Measurements from ENCODE around the gene GID8.
"Not testable (repeated sequence)": the region's sequence is repeated elsewhere in the genome, so short reads cannot be mapped to it uniquely, and the experiment has no call there.

GID8 gene

GRCh38 chr20:62959101-62959971 lies 21.4 kb downstream of the GID8 start:
- DNase-seq: no peak

- DNase-seq: no peak
Measured at GRCh38 chr20:62959998-62960436, 22.1 kb downstream of the GID8 start.

- DNase-seq: not testable (repeated sequence)
Measured at GRCh38 chr20:62960446-62961309, 22.7 kb downstream of the GID8 start.

- DNase-seq: no peak
Measured at GRCh38 chr20:62961310-62961783, 23.4 kb downstream of the GID8 start.

- no peak for DNase-seq
Measured at GRCh38 chr20:62961799-62962198, 23.9 kb downstream of the GID8 start.

- DNase-seq: no peak
Measured at GRCh38 chr20:62962221-62962879, 24.4 kb downstream of the GID8 start.

- DNase-seq: no peak
Measured at GRCh38 chr20:62962891-62963613, 25.1 kb downstream of the GID8 start.

- DNase-seq: no peak
Measured at GRCh38 chr20:62963614-62964397, 25.9 kb downstream of the GID8 start.

- no peak for DNase-seq
Measured at GRCh38 chr20:62964700-62965099, 26.8 kb downstream of the GID8 start.

GRCh38 chr20:62965363-62965771 lies 27.4 kb downstream of the GID8 start:
- no peak for DNase-seq

- DNase-seq: no peak
Measured at GRCh38 chr20:62966212-62967148, 28.5 kb downstream of the GID8 start.

- no peak for DNase-seq
Measured at GRCh38 chr20:62967149-62967501, 29.2 kb downstream of the GID8 start.

- DNase-seq: no peak
Measured at GRCh38 chr20:62967628-62968351, 29.8 kb downstream of the GID8 start.

GRCh38 chr20:62968378-62969178 lies 30.6 kb downstream of the GID8 start:
- DNase-seq: no peak

GRCh38 chr20:62969179-62969760 lies 31.3 kb downstream of the GID8 start:
- DNase-seq: no peak

- DNase-seq: no peak
Measured at GRCh38 chr20:62969939-62970306, 32.0 kb downstream of the GID8 start.

GRCh38 chr20:62970307-62971210 lies 32.6 kb downstream of the GID8 start:
- DNase-seq: no peak
